ENCODE measurements around the gene MPEG1.

The MPEG1 gene

GRCh38 chr11:59172345-59173079, 40.2 kb downstream of the MPEG1 start:
- in situ Hi-C loops (cut with HindIII; ENCODE audit: low sequenced_read_pairs), result no loop called here

- in situ Hi-C loops (cut with HindIII; ENCODE audit: low sequenced_read_pairs), result no loop called here
Measured at GRCh38 chr11:59171508-59172322, 41.0 kb downstream of the MPEG1 start, which contains the start of gene DTX4. Gene DTX4 (plus strand): TSS chr11:59172132. CDS start chr11:59172596, 464 bp downstream.

GRCh38 chr11:59164028-59164427, 48.7 kb downstream of the MPEG1 start:
- in situ Hi-C loops (cut with HindIII; ENCODE audit: low sequenced_read_pairs), result no loop called here

Measured in endothelial cell of hepatic sinusoid (primary cell).